ENCODE measurements around the gene TMEM150C. TPM values are rescaled to one million over a fixed set of nuclear protein-coding genes. Genes with fewer than 3 reads are reported as not detected.

The TMEM150C gene
- polyA plus RNA-seq, 1 donor (not counting 4 experiments of a cell fraction or from before 2014, with no cell fraction given), result 0.07 TPM

- no peaks in the 10 kb centered on the region for H3K9me3 ChIP-seq (ENCODE audit: control insufficient read depth, low read depth, low read length)
- H3K27ac ChIP-seq (ENCODE audit: control insufficient read depth, insufficient read depth, low read length), result no peak overlapping the region
- dilution Hi-C loops (cut with MboI; ENCODE audit: extremely low pct_ligation_motif_present, low sequenced_read_pairs), result no loop called here
- no peak overlapping the region for H3K4me2 ChIP-seq (ENCODE audit: control insufficient read depth, extremely low read depth, insufficient read depth, low read depth, low read length)
- DNase-seq (ENCODE audit: low read depth, low spot score), result no peak
- no peaks in the 10 kb centered on the region for H4K20me1 ChIP-seq (ENCODE audit: control insufficient read depth, extremely low read depth, insufficient read depth, low read length)
- H3K27me3 ChIP-seq (ENCODE audit: control insufficient read depth, extremely low read depth, insufficient read depth, low read length), result no peaks in the 10 kb centered on the region
- TF ChIP-seq EZH2 (IDR thresholded peaks at IDR 0.05; ENCODE audit: low read length), result no peak
- TF ChIP-seq, protein P1, sequence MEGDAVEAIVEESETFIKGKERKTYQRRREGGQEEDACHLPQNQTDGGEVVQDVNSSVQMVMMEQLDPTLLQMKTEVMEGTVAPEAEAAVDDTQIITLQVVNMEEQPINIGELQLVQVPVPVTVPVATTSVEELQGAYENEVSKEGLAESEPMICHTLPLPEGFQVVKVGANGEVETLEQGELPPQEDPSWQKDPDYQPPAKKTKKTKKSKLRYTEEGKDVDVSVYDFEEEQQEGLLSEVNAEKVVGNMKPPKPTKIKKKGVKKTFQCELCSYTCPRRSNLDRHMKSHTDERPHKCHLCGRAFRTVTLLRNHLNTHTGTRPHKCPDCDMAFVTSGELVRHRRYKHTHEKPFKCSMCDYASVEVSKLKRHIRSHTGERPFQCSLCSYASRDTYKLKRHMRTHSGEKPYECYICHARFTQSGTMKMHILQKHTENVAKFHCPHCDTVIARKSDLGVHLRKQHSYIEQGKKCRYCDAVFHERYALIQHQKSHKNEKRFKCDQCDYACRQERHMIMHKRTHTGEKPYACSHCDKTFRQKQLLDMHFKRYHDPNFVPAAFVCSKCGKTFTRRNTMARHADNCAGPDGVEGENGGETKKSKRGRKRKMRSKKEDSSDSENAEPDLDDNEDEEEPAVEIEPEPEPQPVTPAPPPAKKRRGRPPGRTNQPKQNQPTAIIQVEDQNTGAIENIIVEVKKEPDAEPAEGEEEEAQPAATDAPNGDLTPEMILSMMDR (optimal IDR thresholded peaks at IDR 0.05 in 1 of 3, IDR thresholded peaks at IDR 0.05 in 1 of 3, conservative IDR thresholded peaks at IDR 0.05 in 1 of 3; ENCODE audit: extremely low read depth in 1 of 3, insufficient read depth in 2 of 3, low read length in 3 of 3), result no peak
- H3K9me1 ChIP-seq (ENCODE audit: control insufficient read depth, extremely low read depth, insufficient read depth, low read length), result no peaks in the 10 kb centered on the region
- no peak overlapping the region for H3K4me3 ChIP-seq (ENCODE audit: control insufficient read depth in 2 of 3, extremely low read depth in 1 of 3, insufficient read depth in 2 of 3, low read depth in 1 of 3, low read length in 3 of 3)
- H3K79me2 ChIP-seq (ENCODE audit: control insufficient read depth, insufficient read depth, low read length), result no peaks in the 10 kb centered on the region
- no peaks in the 10 kb centered on the region for H3K4me1 ChIP-seq (ENCODE audit: control insufficient read depth, extremely low read depth, insufficient read depth, low read length)
- no peak overlapping the region for H2AFZ ChIP-seq (ENCODE audit: control insufficient read depth, low read length)
- no peaks in the 10 kb centered on the region for H3K36me3 ChIP-seq (ENCODE audit: control insufficient read depth in 2 of 2, extremely low read depth in 1 of 2, insufficient read depth in 2 of 2, low read length in 2 of 2)
- H3K9ac ChIP-seq (ENCODE audit: control insufficient read depth, extremely low read depth, insufficient read depth, low read length), result no peak overlapping the region
- FAIRE-seq, result no peak
Observed at GRCh38 chr4:82521283-82521682, 40.5 kb downstream of the TMEM150C start.

DNA sequence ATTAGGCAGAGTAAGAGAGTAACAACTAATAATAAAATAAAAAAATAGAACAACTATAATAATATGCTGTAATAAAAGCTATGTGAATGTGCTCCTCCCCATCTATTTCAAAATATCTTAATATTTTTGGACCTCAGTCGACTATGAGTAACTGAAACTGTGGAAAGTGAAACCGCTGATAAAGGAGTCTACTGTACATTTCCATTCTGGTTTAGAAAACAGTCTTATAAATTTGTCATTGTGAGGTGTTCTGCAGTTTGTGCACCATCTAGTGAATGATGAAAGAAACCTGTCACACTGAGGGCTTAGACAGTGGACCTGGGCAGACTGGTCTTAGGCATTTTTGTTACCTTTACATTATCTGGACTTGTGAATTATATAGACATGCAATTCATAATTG, 42.0 kb downstream of the TMEM150C start:
- no peak for TF ChIP-seq EZH2 (IDR thresholded peaks at IDR 0.05; ENCODE audit: low read length)
- TF ChIP-seq, protein P1 (optimal IDR thresholded peaks at IDR 0.05 in 1 of 3, IDR thresholded peaks at IDR 0.05 in 1 of 3, conservative IDR thresholded peaks at IDR 0.05 in 1 of 3; ENCODE audit: extremely low read depth in 1 of 3, insufficient read depth in 2 of 3, low read length in 3 of 3), result no peak
- H3K4me1 ChIP-seq (ENCODE audit: control insufficient read depth, extremely low read depth, insufficient read depth, low read length), result no peaks in the 10 kb centered on the region
- no peak for DNase-seq (ENCODE audit: low read depth, low spot score)
- H3K4me3 ChIP-seq (ENCODE audit: control insufficient read depth in 2 of 3, extremely low read depth in 1 of 3, insufficient read depth in 2 of 3, low read depth in 1 of 3, low read length in 3 of 3), result no peak overlapping the region
- H3K27me3 ChIP-seq (ENCODE audit: control insufficient read depth, extremely low read depth, insufficient read depth, low read length), result no peaks in the 10 kb centered on the region
- dilution Hi-C loops (cut with MboI; ENCODE audit: extremely low pct_ligation_motif_present, low sequenced_read_pairs), result no loop called here
- H3K9me1 ChIP-seq (ENCODE audit: control insufficient read depth, extremely low read depth, insufficient read depth, low read length), result no peaks in the 10 kb centered on the region
- H4K20me1 ChIP-seq (ENCODE audit: control insufficient read depth, extremely low read depth, insufficient read depth, low read length), result no peaks in the 10 kb centered on the region
- H2AFZ ChIP-seq (ENCODE audit: control insufficient read depth, low read length), result no peak overlapping the region
- no peak overlapping the region for H3K27ac ChIP-seq (ENCODE audit: control insufficient read depth, insufficient read depth, low read length)
- no peak overlapping the region for H3K4me2 ChIP-seq (ENCODE audit: control insufficient read depth, extremely low read depth, insufficient read depth, low read depth, low read length)
- no peak overlapping the region for H3K9ac ChIP-seq (ENCODE audit: control insufficient read depth, extremely low read depth, insufficient read depth, low read length)
- no peaks in the 10 kb centered on the region for H3K79me2 ChIP-seq (ENCODE audit: control insufficient read depth, insufficient read depth, low read length)
- H3K9me3 ChIP-seq (ENCODE audit: control insufficient read depth, low read depth, low read length), result no peaks in the 10 kb centered on the region
- no peaks in the 10 kb centered on the region for H3K36me3 ChIP-seq (ENCODE audit: control insufficient read depth in 2 of 2, extremely low read depth in 1 of 2, insufficient read depth in 2 of 2, low read length in 2 of 2)
- FAIRE-seq, result no peak
